Vagina (tissue), 2 donors: ENCODE measurements around the gene CYP2D6.
"Not testable (repeated sequence)": the region's sequence is repeated elsewhere in the genome, so short reads cannot be mapped to it uniquely, and the experiment has no call there.

Source experiments
- POLR2A ChIP-seq, 2 donors: fragments of 450-650 bp; IDR thresholded peaks; one replicate each; pipeline ENCODE4 v1.6.1; 2017; ENCODE audit warnings: antibody characterized with exemption in 2 of 2, mild to moderate bottlenecking in 2 of 2, moderate library complexity in 2 of 2
- POLR2AphosphoS5 ChIP-seq, 2 donors: sonication (generic); formaldehyde crosslinking; IDR thresholded peaks; one replicate each; pipeline ENCODE4 v1.9.0; 2017; ENCODE audit warnings: antibody characterized with exemption in 2 of 2, mild to moderate bottlenecking in 2 of 2, low read depth in 1 of 2; ENCODE audit not compliant: insufficient read depth in 1 of 2
- TF ChIP-seq, protein P1 (sequence below), 3 experiments: fragments of 450-650 bp in 2 of 3; fragments of 200-600 bp in 1 of 3; sonication (generic) in 1 of 3; IDR thresholded peaks; one replicate each; pipeline ENCODE4 v1.5.1; 2017 to 2019; ENCODE audit warnings: antibody characterized with exemption in 3 of 3, mild to moderate bottlenecking in 2 of 3, moderate library complexity in 2 of 3

DNA sequence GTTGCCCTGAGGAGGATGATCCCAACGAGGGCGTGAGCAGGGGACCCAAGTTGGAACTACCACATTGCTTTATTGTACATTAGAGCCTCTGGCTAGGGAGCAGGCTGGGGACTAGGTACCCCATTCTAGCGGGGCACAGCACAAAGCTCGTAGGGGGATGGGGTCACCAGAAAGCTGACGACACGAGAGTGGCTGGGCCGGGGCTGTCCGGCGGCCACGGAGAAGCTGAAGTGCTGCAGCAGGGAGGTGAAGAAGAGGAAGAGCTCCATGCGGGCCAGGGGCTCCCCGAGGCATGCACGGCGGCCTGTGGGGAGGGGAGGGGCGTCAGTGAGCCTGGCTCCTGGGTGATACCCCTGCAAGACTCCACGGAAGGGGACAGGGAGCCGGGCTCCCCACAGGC lies 9.5 kb upstream of the CYP2D6 start:
- TF ChIP-seq POLR2AphosphoS5 (IDR thresholded peaks at IDR 0.05; ENCODE audit: insufficient read depth in 1 of 2, low read depth in 1 of 2); POLR2A (IDR thresholded peaks at IDR 0.05): not testable (repeated sequence)
- TF ChIP-seq, protein P1, sequence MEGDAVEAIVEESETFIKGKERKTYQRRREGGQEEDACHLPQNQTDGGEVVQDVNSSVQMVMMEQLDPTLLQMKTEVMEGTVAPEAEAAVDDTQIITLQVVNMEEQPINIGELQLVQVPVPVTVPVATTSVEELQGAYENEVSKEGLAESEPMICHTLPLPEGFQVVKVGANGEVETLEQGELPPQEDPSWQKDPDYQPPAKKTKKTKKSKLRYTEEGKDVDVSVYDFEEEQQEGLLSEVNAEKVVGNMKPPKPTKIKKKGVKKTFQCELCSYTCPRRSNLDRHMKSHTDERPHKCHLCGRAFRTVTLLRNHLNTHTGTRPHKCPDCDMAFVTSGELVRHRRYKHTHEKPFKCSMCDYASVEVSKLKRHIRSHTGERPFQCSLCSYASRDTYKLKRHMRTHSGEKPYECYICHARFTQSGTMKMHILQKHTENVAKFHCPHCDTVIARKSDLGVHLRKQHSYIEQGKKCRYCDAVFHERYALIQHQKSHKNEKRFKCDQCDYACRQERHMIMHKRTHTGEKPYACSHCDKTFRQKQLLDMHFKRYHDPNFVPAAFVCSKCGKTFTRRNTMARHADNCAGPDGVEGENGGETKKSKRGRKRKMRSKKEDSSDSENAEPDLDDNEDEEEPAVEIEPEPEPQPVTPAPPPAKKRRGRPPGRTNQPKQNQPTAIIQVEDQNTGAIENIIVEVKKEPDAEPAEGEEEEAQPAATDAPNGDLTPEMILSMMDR (IDR thresholded peaks at IDR 0.05): not testable (repeated sequence)
